Body of pancreas (tissue), 4 donors: ENCODE results near the gene CCDC73. TPM values are rescaled to one million over a fixed set of nuclear protein-coding genes. Genes with fewer than 3 reads are reported as not detected.
"Not testable (repeated sequence)": the region's sequence is repeated elsewhere in the genome, so short reads cannot be mapped to it uniquely, and the experiment has no call there.

ENCODE experiments used
- ATAC-seq: fragments of 150-250 bp; one replicate; pipeline ENCODE4 v1.9.1; 2016
- DNase-seq, 4 donors: peaks; one replicate each; pipeline ENCODE4 v3.0.0-alpha.2; 2019
- H3K27ac ChIP-seq, 4 donors: fragments of 200-600 bp; sonication (generic); 1 replicate in 3 of 4; 2 replicates in 1 of 4; pipeline versions ENCODE4 v1.5.1 to v1.6.1; 2016 to 2019; ENCODE audit warnings: mild to moderate bottlenecking in 1 of 4, mixed read lengths in 1 of 4, moderate library complexity in 1 of 4
- H3K27me3 ChIP-seq, 2 donors: fragments of 200-600 bp; sonication (generic); one replicate each; pipeline ENCODE4 v1.6.0; 2016; ENCODE audit warnings: mild to moderate bottlenecking in 1 of 2
- H3K36me3 ChIP-seq, 2 donors: fragments of 200-600 bp; sonication (generic); replicated peaks in 1 of 2; 2 replicates each; pipeline ENCODE4 v1.5.1; 2016; ENCODE audit warnings: low read depth in 2 of 2; ENCODE audit not compliant: insufficient read depth in 1 of 2
- H3K4me1 ChIP-seq: fragments of 200-600 bp; sonication (generic); one replicate; pipeline ENCODE4 v1.6.0; 2016
- H3K4me3 ChIP-seq, 2 donors: fragments of 200-600 bp; sonication (generic); 1 replicate in 1 of 2; 2 replicates in 1 of 2; pipeline ENCODE4 v1.5.1; 2016 to 2019
- H3K9me3 ChIP-seq, 3 donors: fragments of 200-600 bp; sonication (generic); 1 replicate in 2 of 3; 2 replicates in 1 of 3; pipeline ENCODE4 v1.5.1; 2016
- POLR2A ChIP-seq, 3 donors: fragments of 450-650 bp; IDR thresholded peaks; one replicate each; pipeline ENCODE4 v1.6.1; 2016; ENCODE audit warnings: antibody characterized with exemption in 3 of 3, mild to moderate bottlenecking in 2 of 3
- WGBS, 2 donors: methylation state at CpG; one replicate each; pipeline ENCODE4 v1.1.5; 2017; 5-methylcytosine and 5-hydroxymethylcytosine counted together
- intact Hi-C: fragments of 100-400 bp; cut with DNase I; formaldehyde crosslinking; loops from one replicate; pipeline ENCODE4 v1.15.1; 2023
- total RNA-seq, 2 donors: library from RNA; depleted of rRNA; stranded (reverse); fragments of >200 nt; gene quantifications; one replicate each; pipeline ENCODE4 v1.1.0, GENCODE V29; 2016
- TF ChIP-seq, protein P1 (sequence below), 7 experiments: fragments of 450-650 bp in 4 of 7; fragments of 200-600 bp in 3 of 7; sonication (generic) in 3 of 7; IDR thresholded peaks; one replicate each; pipeline ENCODE4 v1.5.1; 2016 to 2019; ENCODE audit warnings: antibody characterized with exemption in 7 of 7

Gene CCDC73
- total RNA-seq, 2 donors from 2014 or later = 0.26 TPM; not detected in 1

- DNase-seq (no peak), ATAC-seq (no peak)
- intact Hi-C loops = no loop called here
- TF ChIP-seq POLR2A (IDR thresholded peaks at IDR 0.05) = no peak
- TF ChIP-seq, protein P1, sequence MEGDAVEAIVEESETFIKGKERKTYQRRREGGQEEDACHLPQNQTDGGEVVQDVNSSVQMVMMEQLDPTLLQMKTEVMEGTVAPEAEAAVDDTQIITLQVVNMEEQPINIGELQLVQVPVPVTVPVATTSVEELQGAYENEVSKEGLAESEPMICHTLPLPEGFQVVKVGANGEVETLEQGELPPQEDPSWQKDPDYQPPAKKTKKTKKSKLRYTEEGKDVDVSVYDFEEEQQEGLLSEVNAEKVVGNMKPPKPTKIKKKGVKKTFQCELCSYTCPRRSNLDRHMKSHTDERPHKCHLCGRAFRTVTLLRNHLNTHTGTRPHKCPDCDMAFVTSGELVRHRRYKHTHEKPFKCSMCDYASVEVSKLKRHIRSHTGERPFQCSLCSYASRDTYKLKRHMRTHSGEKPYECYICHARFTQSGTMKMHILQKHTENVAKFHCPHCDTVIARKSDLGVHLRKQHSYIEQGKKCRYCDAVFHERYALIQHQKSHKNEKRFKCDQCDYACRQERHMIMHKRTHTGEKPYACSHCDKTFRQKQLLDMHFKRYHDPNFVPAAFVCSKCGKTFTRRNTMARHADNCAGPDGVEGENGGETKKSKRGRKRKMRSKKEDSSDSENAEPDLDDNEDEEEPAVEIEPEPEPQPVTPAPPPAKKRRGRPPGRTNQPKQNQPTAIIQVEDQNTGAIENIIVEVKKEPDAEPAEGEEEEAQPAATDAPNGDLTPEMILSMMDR (IDR thresholded peaks at IDR 0.05) = no peak
- Histone ChIP-seq H3K9me3 (no peaks in the 10 kb centered on the region), H3K4me1 (no peaks in the 10 kb centered on the region), H3K27me3 (no peaks in the 10 kb centered on the region), H3K4me3 (no peak overlapping the region), H3K36me3 (no peaks in the 10 kb centered on the region), H3K27ac (no peak overlapping the region)
Observed at GRCh38 chr11:32779136-32779535, 15.3 kb downstream of the CCDC73 start.

GRCh38 chr11:32775908-32776307 is 18.6 kb downstream of the CCDC73 start:
- H3K27me3 ChIP-seq = no peaks in the 10 kb centered on the region
- ATAC-seq = no peak
- WGBS, 2 donors = 60 to 63% methylated on average over 2 of the region's 2 CpGs
- H3K27ac ChIP-seq = no peak overlapping the region
- intact Hi-C loops = no loop called here
- H3K4me1 ChIP-seq = no peaks in the 10 kb centered on the region
- H3K9me3 ChIP-seq = no peaks in the 10 kb centered on the region
- no peaks in the 10 kb centered on the region for H3K36me3 ChIP-seq
- DNase-seq = no peak
- H3K4me3 ChIP-seq = no peak overlapping the region
- TF ChIP-seq, protein P1 (IDR thresholded peaks at IDR 0.05) = no peak
- no peak for TF ChIP-seq POLR2A (IDR thresholded peaks at IDR 0.05)

GRCh38 chr11:32774081-32774480 is 20.4 kb downstream of the CCDC73 start:
- H3K4me1 ChIP-seq = no peaks in the 10 kb centered on the region
- H3K4me3 ChIP-seq = no peak overlapping the region
- H3K27me3 ChIP-seq = no peaks in the 10 kb centered on the region
- no peak overlapping the region for H3K27ac ChIP-seq
- H3K9me3 ChIP-seq = no peaks in the 10 kb centered on the region
- DNase-seq = no peak
- no peak for TF ChIP-seq POLR2A (IDR thresholded peaks at IDR 0.05)
- TF ChIP-seq, protein P1 (IDR thresholded peaks at IDR 0.05) = no peak
- WGBS, 2 donors = 57 to 61% methylated on average over 2 of the region's 2 CpGs
- H3K36me3 ChIP-seq = no peaks in the 10 kb centered on the region
- no peak for ATAC-seq
- intact Hi-C loops = no loop called here

DNA sequence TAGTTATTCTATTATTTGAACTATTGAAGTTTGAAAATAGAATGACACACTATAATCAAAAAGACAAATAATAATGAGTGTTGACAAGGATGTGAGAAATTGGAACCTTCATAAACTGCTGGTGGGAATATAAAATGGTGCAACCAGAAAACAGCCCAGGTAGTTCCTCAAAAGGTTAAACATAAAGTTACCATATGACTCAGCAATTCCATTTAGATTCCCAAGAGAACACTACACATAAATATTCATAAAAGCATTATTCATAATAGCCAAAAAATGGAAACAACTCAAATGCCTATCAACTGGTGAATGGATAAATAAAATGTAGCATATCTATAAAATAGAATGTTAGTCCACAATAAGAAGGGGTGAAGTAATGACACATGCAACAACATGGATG is 21.7 kb downstream of the CCDC73 start:
- Histone ChIP-seq H3K4me3 (no peak overlapping the region), H3K4me1 (no peaks in the 10 kb centered on the region), H3K9me3 (no peaks in the 10 kb centered on the region), H3K36me3 (no peaks in the 10 kb centered on the region), H3K27ac (no peak overlapping the region), H3K27me3 (no peaks in the 10 kb centered on the region)
- DNase-seq (no peak), ATAC-seq (no peak)
- TF ChIP-seq POLR2A (IDR thresholded peaks at IDR 0.05) = no peak
- TF ChIP-seq, protein P1 (IDR thresholded peaks at IDR 0.05) = no peak
- intact Hi-C loops = no loop called here

DNA sequence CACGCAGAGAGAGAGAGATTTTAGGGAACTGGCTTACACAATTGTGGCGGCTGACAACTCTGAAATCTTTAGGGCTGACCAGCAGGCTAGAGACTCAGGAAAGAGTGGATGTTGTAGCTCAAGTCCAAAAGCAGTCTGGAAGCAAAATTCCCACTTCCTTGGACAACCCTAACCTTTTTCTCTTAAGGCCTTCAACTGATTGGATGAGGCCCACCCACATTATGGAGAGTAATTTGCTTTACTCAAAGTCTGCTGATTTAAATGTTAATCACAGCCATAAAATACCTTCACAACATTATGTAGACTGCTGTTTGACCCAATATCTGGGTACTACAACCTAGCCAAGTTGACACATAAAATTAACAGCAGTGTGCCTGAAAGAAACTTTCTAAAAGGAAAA is 32.7 kb downstream of the CCDC73 start:
- intact Hi-C loops, H3K4me3 ChIP-seq, H3K4me1 ChIP-seq, H3K27ac ChIP-seq, DNase-seq, H3K27me3 ChIP-seq, H3K9me3 ChIP-seq, H3K36me3 ChIP-seq, ATAC-seq: not testable (repeated sequence)
- WGBS, 2 donors = 76 to 78% methylated on average over 2 of the region's 2 CpGs
